ENCODE data around the gene MTF1.
A peak's percentile ranks its signal among the peaks of the same experiment; 100 is the strongest.

MTF1 gene

DNA sequence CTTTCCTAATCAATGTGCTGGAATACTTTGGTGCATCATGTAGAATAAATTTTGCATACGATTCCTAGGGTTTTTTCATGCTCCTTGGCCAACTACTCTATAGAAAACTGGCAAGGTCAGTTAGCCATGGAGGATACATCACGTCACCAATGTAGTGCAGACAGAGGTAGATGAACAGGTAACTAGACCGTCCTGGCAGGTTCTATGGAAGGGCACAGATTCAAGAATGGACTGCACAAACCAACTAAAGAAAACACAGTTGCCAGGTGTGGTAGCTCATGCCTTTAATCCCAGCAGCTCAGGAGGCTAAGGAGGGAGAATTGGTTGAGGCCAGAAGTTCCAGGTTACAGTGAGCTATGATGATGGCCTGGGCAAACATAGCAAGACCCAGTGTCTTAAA lies 9.9 kb downstream of the MTF1 start:
- H3K4me3 ChIP-seq (replicated peaks; ENCODE audit: insufficient read depth, low read length) = no peak overlapping the region
- peak overlapping the region; percentile 86 for H3K27ac ChIP-seq (replicated peaks)
- TF ChIP-seq POLR2AphosphoS5 (IDR thresholded peaks at IDR 0.05; ENCODE audit: low read depth) = no peak
- TF ChIP-seq, protein P1, sequence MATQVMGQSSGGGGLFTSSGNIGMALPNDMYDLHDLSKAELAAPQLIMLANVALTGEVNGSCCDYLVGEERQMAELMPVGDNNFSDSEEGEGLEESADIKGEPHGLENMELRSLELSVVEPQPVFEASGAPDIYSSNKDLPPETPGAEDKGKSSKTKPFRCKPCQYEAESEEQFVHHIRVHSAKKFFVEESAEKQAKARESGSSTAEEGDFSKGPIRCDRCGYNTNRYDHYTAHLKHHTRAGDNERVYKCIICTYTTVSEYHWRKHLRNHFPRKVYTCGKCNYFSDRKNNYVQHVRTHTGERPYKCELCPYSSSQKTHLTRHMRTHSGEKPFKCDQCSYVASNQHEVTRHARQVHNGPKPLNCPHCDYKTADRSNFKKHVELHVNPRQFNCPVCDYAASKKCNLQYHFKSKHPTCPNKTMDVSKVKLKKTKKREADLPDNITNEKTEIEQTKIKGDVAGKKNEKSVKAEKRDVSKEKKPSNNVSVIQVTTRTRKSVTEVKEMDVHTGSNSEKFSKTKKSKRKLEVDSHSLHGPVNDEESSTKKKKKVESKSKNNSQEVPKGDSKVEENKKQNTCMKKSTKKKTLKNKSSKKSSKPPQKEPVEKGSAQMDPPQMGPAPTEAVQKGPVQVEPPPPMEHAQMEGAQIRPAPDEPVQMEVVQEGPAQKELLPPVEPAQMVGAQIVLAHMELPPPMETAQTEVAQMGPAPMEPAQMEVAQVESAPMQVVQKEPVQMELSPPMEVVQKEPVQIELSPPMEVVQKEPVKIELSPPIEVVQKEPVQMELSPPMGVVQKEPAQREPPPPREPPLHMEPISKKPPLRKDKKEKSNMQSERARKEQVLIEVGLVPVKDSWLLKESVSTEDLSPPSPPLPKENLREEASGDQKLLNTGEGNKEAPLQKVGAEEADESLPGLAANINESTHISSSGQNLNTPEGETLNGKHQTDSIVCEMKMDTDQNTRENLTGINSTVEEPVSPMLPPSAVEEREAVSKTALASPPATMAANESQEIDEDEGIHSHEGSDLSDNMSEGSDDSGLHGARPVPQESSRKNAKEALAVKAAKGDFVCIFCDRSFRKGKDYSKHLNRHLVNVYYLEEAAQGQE (IDR thresholded peaks at IDR 0.05; ENCODE audit: insufficient replicate concordance, low read depth) = no peak
- no peak for TF ChIP-seq SPI1 (IDR thresholded peaks at IDR 0.05; ENCODE audit: borderline replicate concordance, low read depth)
- TF ChIP-seq, protein P2, sequence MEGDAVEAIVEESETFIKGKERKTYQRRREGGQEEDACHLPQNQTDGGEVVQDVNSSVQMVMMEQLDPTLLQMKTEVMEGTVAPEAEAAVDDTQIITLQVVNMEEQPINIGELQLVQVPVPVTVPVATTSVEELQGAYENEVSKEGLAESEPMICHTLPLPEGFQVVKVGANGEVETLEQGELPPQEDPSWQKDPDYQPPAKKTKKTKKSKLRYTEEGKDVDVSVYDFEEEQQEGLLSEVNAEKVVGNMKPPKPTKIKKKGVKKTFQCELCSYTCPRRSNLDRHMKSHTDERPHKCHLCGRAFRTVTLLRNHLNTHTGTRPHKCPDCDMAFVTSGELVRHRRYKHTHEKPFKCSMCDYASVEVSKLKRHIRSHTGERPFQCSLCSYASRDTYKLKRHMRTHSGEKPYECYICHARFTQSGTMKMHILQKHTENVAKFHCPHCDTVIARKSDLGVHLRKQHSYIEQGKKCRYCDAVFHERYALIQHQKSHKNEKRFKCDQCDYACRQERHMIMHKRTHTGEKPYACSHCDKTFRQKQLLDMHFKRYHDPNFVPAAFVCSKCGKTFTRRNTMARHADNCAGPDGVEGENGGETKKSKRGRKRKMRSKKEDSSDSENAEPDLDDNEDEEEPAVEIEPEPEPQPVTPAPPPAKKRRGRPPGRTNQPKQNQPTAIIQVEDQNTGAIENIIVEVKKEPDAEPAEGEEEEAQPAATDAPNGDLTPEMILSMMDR (IDR thresholded peaks at IDR 0.05; ENCODE audit: insufficient read depth, low read length) = no peak
- TF ChIP-seq GABPA (IDR thresholded peaks at IDR 0.05; ENCODE audit: low read depth) = no peak
- no peak for DNase-seq (ENCODE audit: low read depth in 1 of 2, low spot score in 1 of 2)
- H3K27me3 ChIP-seq (ENCODE audit: insufficient read depth, poor library complexity, severe bottlenecking) = no peaks in the 10 kb centered on the region

DNA sequence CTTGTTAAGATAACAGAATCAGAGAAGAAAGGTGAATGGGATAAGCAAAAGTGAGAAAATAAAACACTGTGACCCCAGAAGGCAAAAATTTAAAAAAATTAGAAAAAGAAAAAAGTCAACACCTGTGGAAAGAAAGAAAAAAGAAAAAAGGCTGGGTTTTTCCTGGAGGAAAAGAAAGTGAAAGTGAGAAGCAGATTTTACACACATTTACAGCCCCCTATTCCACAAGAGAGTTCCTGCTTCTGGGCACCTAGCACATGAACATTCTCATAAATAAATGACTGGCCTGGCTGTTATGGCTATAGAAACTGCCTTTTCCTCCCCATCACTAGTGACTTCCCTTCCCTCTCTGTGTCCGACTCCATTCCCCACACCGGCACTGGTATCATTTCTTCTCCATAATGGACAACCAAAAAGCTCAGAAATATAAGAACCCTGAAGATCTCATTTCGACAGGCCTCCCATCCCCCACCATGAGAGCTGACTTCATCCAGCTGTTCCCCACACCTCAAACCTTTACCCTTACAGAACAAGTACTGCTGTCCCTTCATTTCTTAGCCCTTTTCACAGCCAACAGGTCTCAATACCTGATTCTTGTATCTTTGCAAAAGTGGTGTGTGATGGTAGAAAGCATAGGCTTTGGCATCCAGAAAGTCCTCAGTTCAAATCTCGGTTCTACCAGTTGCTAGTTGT lies 12.6 kb downstream of the MTF1 start:
- DNase-seq (ENCODE audit: low read depth in 1 of 2, low spot score in 1 of 2) = peak in 1 of 2 experiments; percentile 31
- Histone ChIP-seq H3K4me3 (replicated peaks; ENCODE audit: insufficient read depth, low read length) (no peak overlapping the region), H3K27me3 (ENCODE audit: insufficient read depth, poor library complexity, severe bottlenecking) (no peaks in the 10 kb centered on the region), H3K27ac (replicated peaks) (peak overlapping the region; percentile 86)
- TF ChIP-seq GABPA (IDR thresholded peaks at IDR 0.05; ENCODE audit: low read depth) (no peak), SPI1 (IDR thresholded peaks at IDR 0.05; ENCODE audit: borderline replicate concordance, low read depth) (no peak), POLR2AphosphoS5 (IDR thresholded peaks at IDR 0.05; ENCODE audit: low read depth) (no peak)
- TF ChIP-seq, protein P2 (IDR thresholded peaks at IDR 0.05; ENCODE audit: insufficient read depth, low read length) = no peak
- TF ChIP-seq, protein P1 (IDR thresholded peaks at IDR 0.05; ENCODE audit: insufficient replicate concordance, low read depth) = no peak

DNA sequence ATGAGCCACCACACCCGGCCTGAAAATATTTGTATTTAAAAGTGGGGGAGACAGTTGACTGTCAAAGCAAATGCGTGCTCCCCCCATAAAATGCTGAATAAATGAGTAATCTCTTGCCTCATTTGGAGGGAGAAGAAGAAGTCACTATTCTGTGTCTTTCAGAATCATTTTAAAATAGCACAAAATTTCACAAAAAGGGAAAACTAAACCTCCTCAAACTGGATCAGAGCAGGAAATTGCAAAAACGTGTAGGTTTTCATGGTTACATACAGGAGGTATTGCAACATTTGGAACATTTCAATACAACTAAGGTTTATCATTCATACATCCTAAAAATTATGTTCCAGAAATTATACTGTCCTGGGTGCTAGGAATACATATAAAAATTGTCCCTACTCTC lies 13.6 kb downstream of the MTF1 start:
- H3K4me3 ChIP-seq (replicated peaks; ENCODE audit: insufficient read depth, low read length) = no peak overlapping the region
- TF ChIP-seq, protein P1 (IDR thresholded peaks at IDR 0.05; ENCODE audit: insufficient replicate concordance, low read depth) = no peak
- TF ChIP-seq SPI1 (IDR thresholded peaks at IDR 0.05; ENCODE audit: borderline replicate concordance, low read depth) (peak; percentile 34; the same call in 1 of the 2 replicates), GABPA (IDR thresholded peaks at IDR 0.05; ENCODE audit: low read depth) (peak; percentile 26; the same call in 1 of the 2 replicates), POLR2AphosphoS5 (IDR thresholded peaks at IDR 0.05; ENCODE audit: low read depth) (no peak; the same call in 1 of the 2 replicates)
- TF ChIP-seq, protein P2 (IDR thresholded peaks at IDR 0.05; ENCODE audit: insufficient read depth, low read length) = no peak
- peak; percentile 29 to 62 for DNase-seq (ENCODE audit: low read depth in 1 of 2, low spot score in 1 of 2)
- no peaks in the 10 kb centered on the region for H3K27me3 ChIP-seq (ENCODE audit: insufficient read depth, poor library complexity, severe bottlenecking)
- peak overlapping the region; percentile 86 for H3K27ac ChIP-seq (replicated peaks)
